A549 (cell line): ENCODE data around the gene GNAL. TPM values are rescaled to one million over a fixed set of nuclear protein-coding genes. Genes with fewer than 3 reads are reported as not detected.

Experiments
- ATAC-seq, 2 experiments: fragments of 200-7000 bp in 1 of 2; fragments of >200 bp in 1 of 2; cut with Nextera tagmentation in 1 of 2; cut with Tn5 transposase in 1 of 2; 3 replicates each; pipeline versions ENCODE4 v1.8.0 to v1.9.1; 2018 to 2020; ENCODE audit warnings: mild to moderate bottlenecking in 1 of 2, moderate library complexity in 1 of 2
- CTCF ChIA-PET: fragments of 300-600 bp; sonication (Branson Sonifier 250); formaldehyde crosslinking; extraction: SDS; loops from one replicate; lab custom pipeline; 2021; ENCODE audit warnings: antibody characterized with exemption, inconsistent platforms; lab: Yijun Ruan, JAX
- POLR2A ChIA-PET: fragments of 350-600 bp; formaldehyde crosslinking; extraction: SDS; loops from one replicate; lab custom pipeline; 2021; ENCODE audit warnings: antibody characterized with exemption, inconsistent platforms; lab: Yijun Ruan, JAX
- DNase-seq, 2 experiments: peaks; one replicate each; pipeline versions ENCODE4 v3.0.0 to v3.0.0-alpha.2; 2011 to 2016; ENCODE audit warnings: low read depth in 1 of 2, low spot score in 1 of 2
- FAIRE-seq: peaks from 2 replicates; lab custom pipeline; 2011; peaks lifted over from hg19 to GRCh38; lab: Jason Lieb, UNC
- H3K27ac ChIP-seq, 2 experiments: fragments of >200 bp; sonication (Bioruptor Twin); formaldehyde crosslinking; 3 replicates each; pipeline ENCODE4 v1.5.1; 2016 to 2017
- H3K4me1 ChIP-seq: fragments of >200 bp; sonication (Bioruptor Twin); formaldehyde crosslinking; 3 replicates; pipeline ENCODE4 v1.6.1; 2016
- H3K4me2 ChIP-seq: fragments of >200 bp; sonication (Bioruptor Twin); formaldehyde crosslinking; 3 replicates; pipeline ENCODE4 v1.6.1; 2016
- H3K4me3 ChIP-seq: fragments of >200 bp; sonication (Bioruptor Twin); formaldehyde crosslinking; 3 replicates; pipeline ENCODE4 v1.5.1; 2016
- H3K9me3 ChIP-seq: fragments of >200 bp; sonication (Bioruptor Twin); formaldehyde crosslinking; 3 replicates; pipeline ENCODE4 v1.6.1; 2016
- CBX2 ChIP-seq: fragments of 200-600 bp; sonication (generic); IDR thresholded peaks from 2 replicates; pipeline ENCODE4 v1.6.1; 2016; ENCODE audit warnings: low read depth, mild to moderate bottlenecking, borderline replicate concordance
- CBX8 ChIP-seq: fragments of 200-600 bp; sonication (generic); IDR thresholded peaks from 2 replicates; pipeline ENCODE4 v1.6.1; 2016
- EHMT2 ChIP-seq: fragments of 200-600 bp; sonication (generic); IDR thresholded peaks from 2 replicates; pipeline ENCODE4 v1.6.1; 2016; ENCODE audit warnings: antibody characterized with exemption, low read depth, mild to moderate bottlenecking, moderate library complexity
- EP300 ChIP-seq, 2 experiments: fragments of >200 bp; sonication (Bioruptor Twin); formaldehyde crosslinking; IDR thresholded peaks; 2 replicates in 1 of 2; 3 replicates in 1 of 2; pipeline ENCODE4 v1.6.1; 2016 to 2017
- ESRRA ChIP-seq: fragments of 150-350 bp; IDR thresholded peaks from 2 replicates; pipeline ENCODE4 v1.6.1; 2014; ENCODE audit warnings: mild to moderate bottlenecking, low read length, borderline replicate concordance
- FOSB ChIP-seq: fragments of 250-450 bp; sonication (Bioruptor Pico); IDR thresholded peaks from 2 replicates; pipeline ENCODE4 v1.5.0; 2020; ENCODE audit warnings: mild to moderate bottlenecking, moderate library complexity
- FOSL2 ChIP-seq, 2 experiments: fragments of 450-650 bp in 1 of 2; fragments of >200 bp in 1 of 2; sonication (Bioruptor Twin) in 1 of 2; formaldehyde crosslinking; IDR thresholded peaks; 2 replicates each; pipeline versions ENCODE4 v1.5.0 to v1.6.1; 2016 to 2020; ENCODE audit warnings: mild to moderate bottlenecking in 1 of 2, moderate library complexity in 1 of 2
- HDAC2 ChIP-seq: fragments of 200-600 bp; sonication (generic); IDR thresholded peaks from 2 replicates; pipeline ENCODE4 v1.6.1; 2016
- HOXA7 ChIP-seq: fragments of 250-450 bp; sonication (Bioruptor Pico); IDR thresholded peaks from 2 replicates; pipeline ENCODE4 v1.5.0; 2020; ENCODE audit warnings: mild to moderate bottlenecking, moderate library complexity
- JUNB ChIP-seq: fragments of >200 bp; sonication (Bioruptor Twin); formaldehyde crosslinking; IDR thresholded peaks from 2 replicates; pipeline ENCODE4 v1.6.1; 2016
- KDM5A ChIP-seq: fragments of 200-600 bp; sonication (generic); IDR thresholded peaks from 2 replicates; pipeline ENCODE4 v1.6.1; 2016; ENCODE audit warnings: antibody characterized with exemption, mild to moderate bottlenecking
- NFE2L2 ChIP-seq: fragments of 150-350 bp; conservative IDR thresholded peaks from 2 replicates; pipeline ENCODE4 v1.6.1; 2014; ENCODE audit warnings: low read length
- NPAS2 ChIP-seq: fragments of 250-450 bp; sonication (Bioruptor Pico); IDR thresholded peaks from 2 replicates; pipeline ENCODE4 v1.8.0; 2022; ENCODE audit warnings: mild to moderate bottlenecking, moderate library complexity, borderline replicate concordance
- NR3C1 ChIP-seq: fragments of >200 bp; sonication (Bioruptor Twin); formaldehyde crosslinking; IDR thresholded peaks from 3 replicates; pipeline ENCODE4 v1.6.1; 2017
- POLR2AphosphoS2 ChIP-seq: conservative IDR thresholded peaks from 2 replicates; pipeline ENCODE4 v1.6.1; 2012; ENCODE audit warnings: low read length, improper control_type of control experiment, inconsistent platforms
- RFX5 ChIP-seq: fragments of 450-650 bp; IDR thresholded peaks from 2 replicates; pipeline ENCODE4 v1.7.1; 2014; ENCODE audit warnings: antibody characterized with exemption, mild to moderate bottlenecking, moderate library complexity
- TP53 ChIP-seq: fragments of 250-450 bp; sonication (Bioruptor Pico); IDR thresholded peaks from 2 replicates; pipeline ENCODE4 v1.5.0; 2021; ENCODE audit warnings: mild to moderate bottlenecking, moderate library complexity
- ZFP36 ChIP-seq: fragments of 450-650 bp; IDR thresholded peaks from 2 replicates; pipeline ENCODE4 v1.6.1; 2014; ENCODE audit warnings: borderline replicate concordance; ENCODE audit not compliant: partially characterized antibody
- WGBS: methylation state at CpG from one replicate; pipeline ENCODE4 v1.1.6; 2017; ENCODE audit errors: missing lambda C conversion rate; 5-methylcytosine and 5-hydroxymethylcytosine counted together
- polyA plus RNA-seq, 4 experiments: library from polyadenylated mRNA; depleted of rRNA in 3 of 4; stranded (reverse); fragments of >200 nt; fragmentation: RNase III in 1 of 4; extraction: RNeasy Plus Mini Kit Qiagen cat#74134 plus additional on column Dnase treatment in 1 of 4; gene quantifications; 2 replicates in 3 of 4; 3 replicates in 1 of 4; pipeline ENCODE4 v1.2.3, GENCODE V29; 2011 to 2017
- TF ChIP-seq, protein P1 (sequence below): fragments of 200-600 bp; sonication (generic); IDR thresholded peaks from 2 replicates; pipeline ENCODE4 v1.6.1; 2016; ENCODE audit warnings: antibody characterized with exemption, mild to moderate bottlenecking, moderate library complexity
- TF ChIP-seq, protein P2 (sequence below): IDR thresholded peaks from 2 replicates; pipeline ENCODE4 v1.6.1; 2012; ENCODE audit warnings: low read depth, borderline replicate concordance

GNAL gene
- polyA plus RNA-seq, 2 of the 4 experiments (the other 2 are of a cell fraction), result 5.1 to 12.9 TPM

DNA sequence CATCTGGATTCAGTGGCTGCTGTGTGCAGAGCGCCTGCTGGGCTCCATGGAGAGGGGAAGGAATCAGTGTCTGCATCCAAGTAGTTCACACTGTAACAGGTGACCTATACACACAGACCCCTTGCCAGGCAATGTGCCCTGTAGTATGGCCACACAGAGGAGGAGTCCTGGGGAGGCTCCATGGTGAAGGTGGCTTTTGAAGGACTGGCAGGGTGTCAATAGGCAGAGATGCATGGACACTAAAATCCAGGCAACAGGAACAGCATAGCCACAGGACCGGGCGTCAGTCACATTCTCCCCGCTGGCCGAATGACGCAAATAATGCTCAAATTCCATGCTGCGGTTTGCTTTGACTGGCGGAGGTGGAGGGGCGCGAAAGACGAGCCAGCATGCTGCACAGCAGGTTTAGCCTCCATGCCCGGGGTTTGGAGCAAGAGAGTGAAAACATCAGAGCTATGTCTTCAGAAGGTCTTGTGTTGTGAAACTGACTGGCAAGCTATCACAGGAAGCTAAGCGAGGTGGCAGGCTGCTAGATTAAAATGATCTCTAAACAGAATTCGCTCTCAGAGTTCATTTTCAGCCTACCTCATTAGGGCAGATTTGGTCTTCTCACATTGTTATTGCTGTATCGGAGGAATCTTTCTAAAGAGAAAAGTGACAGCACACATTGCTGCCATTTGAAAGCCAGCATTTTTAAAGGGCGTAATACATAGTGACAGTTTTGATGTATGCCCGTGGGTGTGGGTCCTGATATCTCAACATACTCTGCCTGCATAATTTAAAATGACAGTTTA, 161.0 kb downstream of the GNAL start (continued):
- TF ChIP-seq, protein P1, sequence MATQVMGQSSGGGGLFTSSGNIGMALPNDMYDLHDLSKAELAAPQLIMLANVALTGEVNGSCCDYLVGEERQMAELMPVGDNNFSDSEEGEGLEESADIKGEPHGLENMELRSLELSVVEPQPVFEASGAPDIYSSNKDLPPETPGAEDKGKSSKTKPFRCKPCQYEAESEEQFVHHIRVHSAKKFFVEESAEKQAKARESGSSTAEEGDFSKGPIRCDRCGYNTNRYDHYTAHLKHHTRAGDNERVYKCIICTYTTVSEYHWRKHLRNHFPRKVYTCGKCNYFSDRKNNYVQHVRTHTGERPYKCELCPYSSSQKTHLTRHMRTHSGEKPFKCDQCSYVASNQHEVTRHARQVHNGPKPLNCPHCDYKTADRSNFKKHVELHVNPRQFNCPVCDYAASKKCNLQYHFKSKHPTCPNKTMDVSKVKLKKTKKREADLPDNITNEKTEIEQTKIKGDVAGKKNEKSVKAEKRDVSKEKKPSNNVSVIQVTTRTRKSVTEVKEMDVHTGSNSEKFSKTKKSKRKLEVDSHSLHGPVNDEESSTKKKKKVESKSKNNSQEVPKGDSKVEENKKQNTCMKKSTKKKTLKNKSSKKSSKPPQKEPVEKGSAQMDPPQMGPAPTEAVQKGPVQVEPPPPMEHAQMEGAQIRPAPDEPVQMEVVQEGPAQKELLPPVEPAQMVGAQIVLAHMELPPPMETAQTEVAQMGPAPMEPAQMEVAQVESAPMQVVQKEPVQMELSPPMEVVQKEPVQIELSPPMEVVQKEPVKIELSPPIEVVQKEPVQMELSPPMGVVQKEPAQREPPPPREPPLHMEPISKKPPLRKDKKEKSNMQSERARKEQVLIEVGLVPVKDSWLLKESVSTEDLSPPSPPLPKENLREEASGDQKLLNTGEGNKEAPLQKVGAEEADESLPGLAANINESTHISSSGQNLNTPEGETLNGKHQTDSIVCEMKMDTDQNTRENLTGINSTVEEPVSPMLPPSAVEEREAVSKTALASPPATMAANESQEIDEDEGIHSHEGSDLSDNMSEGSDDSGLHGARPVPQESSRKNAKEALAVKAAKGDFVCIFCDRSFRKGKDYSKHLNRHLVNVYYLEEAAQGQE, result no peak
- TF ChIP-seq ESRRA, result no peak
- no peak for TF ChIP-seq NFE2L2
- TF ChIP-seq NR3C1, result no peak
- no peak for TF ChIP-seq FOSB (CRISPR knock-in tag)
- TF ChIP-seq POLR2AphosphoS2, result no peak
- TF ChIP-seq KDM5A, result no peak
- TF ChIP-seq CBX8, result no peak
- TF ChIP-seq HDAC2, result no peak
- no peak for TF ChIP-seq CBX2
- no peak for TF ChIP-seq EHMT2
- TF ChIP-seq RFX5, result no peak
- TF ChIP-seq EP300 (IDR thresholded peaks at IDR 0.05), result peak; percentile 38 to 77; a peak in 2 of 5 replicates
- TF ChIP-seq, protein P2, sequence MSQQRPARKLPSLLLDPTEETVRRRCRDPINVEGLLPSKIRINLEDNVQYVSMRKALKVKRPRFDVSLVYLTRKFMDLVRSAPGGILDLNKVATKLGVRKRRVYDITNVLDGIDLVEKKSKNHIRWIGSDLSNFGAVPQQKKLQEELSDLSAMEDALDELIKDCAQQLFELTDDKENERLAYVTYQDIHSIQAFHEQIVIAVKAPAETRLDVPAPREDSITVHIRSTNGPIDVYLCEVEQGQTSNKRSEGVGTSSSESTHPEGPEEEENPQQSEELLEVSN, result no peak
- no peak for TF ChIP-seq NPAS2

DNA sequence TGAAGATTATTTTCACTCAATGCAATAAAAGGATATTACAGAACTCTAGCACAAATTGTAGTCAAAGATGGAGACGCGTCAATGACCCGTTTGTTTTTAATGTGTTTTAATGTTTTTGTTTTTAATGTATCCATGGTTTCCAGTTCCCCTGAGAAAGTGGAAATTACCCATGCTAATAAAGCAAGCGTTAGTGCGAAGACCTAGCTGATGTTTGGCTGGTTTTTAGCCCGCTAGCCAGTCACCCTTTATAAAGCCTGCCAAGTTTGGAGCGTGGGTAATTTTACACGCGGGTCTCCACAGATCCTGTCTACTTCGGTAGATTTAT, 161.7 kb downstream of the GNAL start:
- H3K4me2 ChIP-seq, result peak overlapping the region; percentile 75
- peak; percentile 14 to 15; a peak in 3 of 6 replicates for ATAC-seq
- TF ChIP-seq JUNB (no peak), HOXA7 (0 out of 2 replicates have a peak, but pooled peaks have one; percentile 4), FOSL2 (IDR thresholded peaks at IDR 0.05) (no peak), FOSL2 (CRISPR knock-in tag; IDR thresholded peaks at IDR 0.05) (no peak), KDM5A (no peak), TP53 (CRISPR knock-in tag) (peak; percentile 91), FOSB (CRISPR knock-in tag) (0 out of 2 replicates have a peak, but pooled peaks have one; percentile 48), ZFP36 (no peak), NFE2L2 (no peak)
- TF ChIP-seq, protein P2, result no peak
- ChIA-PET POLR2A (interaction anchor here (0.7 kb wide), 1 partner anchor 9 kb away, joined by 3 read pairs; no protein-coding TSS in a partner anchor), CTCF (interaction anchor here (1.4 kb wide), 1 partner anchor 118 kb away, joined by 5 read pairs; no protein-coding TSS in a partner anchor)
- H3K4me1 ChIP-seq, result peaks cover 55% of the 10 kb centered on the region
- peak overlapping the region; percentile 78 for H3K4me3 ChIP-seq
- H3K9me3 ChIP-seq, result no peaks in the 10 kb centered on the region
- H3K27ac ChIP-seq, result peak overlapping the region; percentile 91 to 99
- no peak for FAIRE-seq
- DNase-seq, result no peak
- WGBS, result 2% methylated on average over 10 of the region's 10 CpGs
